Measurements from ENCODE around the gene ZDHHC14. TPM values are rescaled to one million over a fixed set of nuclear protein-coding genes. Genes with fewer than 3 reads are reported as not detected.

ZDHHC14 gene
- total RNA-seq, 1 experiment from 2014 or later, result 3.2 TPM

GRCh38 chr6:157556144-157556645, 175.2 kb downstream of the ZDHHC14 start:
- no peaks in the 10 kb centered on the region for H3K36me3 Mint-ChIP-seq (ENCODE audit: insufficient read depth, unreplicated experiment)
- TF ChIP-seq CTCF (IDR thresholded peaks at IDR 0.05; ENCODE audit: unreplicated experiment), result no peak
- H3K4me1 Mint-ChIP-seq (ENCODE audit: insufficient read depth, unreplicated experiment), result peaks cover 17% of the 10 kb centered on the region
- DNase-seq (ENCODE audit: unreplicated experiment), result no peak
- no peaks in the 10 kb centered on the region for H3K9me3 Mint-ChIP-seq (ENCODE audit: unreplicated experiment)
- no peaks in the 10 kb centered on the region for H3K27me3 Mint-ChIP-seq (ENCODE audit: insufficient read depth, unreplicated experiment)
- ChIA-PET POLR2A (interaction anchor here (0.7 kb wide), 1 partner anchor 11 kb away, joined by 4 read pairs; no protein-coding TSS in a partner anchor), CTCF (no interaction called here)
- H3K4me3 Mint-ChIP-seq (ENCODE audit: unreplicated experiment), result no peak overlapping the region
- no peak overlapping the region for H3K27ac Mint-ChIP-seq (ENCODE audit: low read depth, unreplicated experiment)
- intact Hi-C loops (cut with micrococcal nuclease), result no loop called here
- no TSS peak for BruUV-seq (replicated peaks)

GRCh38 chr6:157556671-157557430, 175.9 kb downstream of the ZDHHC14 start:
- Mint-ChIP-seq H3K36me3 (ENCODE audit: insufficient read depth, unreplicated experiment) (no peaks in the 10 kb centered on the region), H3K27ac (ENCODE audit: low read depth, unreplicated experiment) (no peak overlapping the region), H3K9me3 (ENCODE audit: unreplicated experiment) (no peaks in the 10 kb centered on the region), H3K27me3 (ENCODE audit: insufficient read depth, unreplicated experiment) (no peaks in the 10 kb centered on the region), H3K4me3 (ENCODE audit: unreplicated experiment) (no peak overlapping the region), H3K4me1 (ENCODE audit: insufficient read depth, unreplicated experiment) (peaks cover 11% of the 10 kb centered on the region)
- TF ChIP-seq CTCF (IDR thresholded peaks at IDR 0.05; ENCODE audit: unreplicated experiment), result no peak
- DNase-seq (ENCODE audit: unreplicated experiment), result no peak
- POLR2A ChIA-PET, result interaction anchor here (0.7 kb wide), 1 partner anchor 11 kb away, joined by 4 read pairs; no protein-coding TSS in a partner anchor
- intact Hi-C loops (cut with micrococcal nuclease), result no loop called here
- no TSS peak for BruUV-seq (replicated peaks)
- CTCF ChIA-PET, result no interaction called here

GRCh38 chr6:157557559-157557958, 176.6 kb downstream of the ZDHHC14 start:
- no peak for TF ChIP-seq CTCF (IDR thresholded peaks at IDR 0.05; ENCODE audit: unreplicated experiment)
- Mint-ChIP-seq H3K27me3 (ENCODE audit: insufficient read depth, unreplicated experiment) (no peaks in the 10 kb centered on the region), H3K9me3 (ENCODE audit: unreplicated experiment) (no peaks in the 10 kb centered on the region), H3K4me3 (ENCODE audit: unreplicated experiment) (no peak overlapping the region), H3K4me1 (ENCODE audit: insufficient read depth, unreplicated experiment) (peaks cover 4% of the 10 kb centered on the region), H3K36me3 (ENCODE audit: insufficient read depth, unreplicated experiment) (no peaks in the 10 kb centered on the region), H3K27ac (ENCODE audit: low read depth, unreplicated experiment) (no peak overlapping the region)
- POLR2A ChIA-PET, result no interaction called here
- no peak for DNase-seq (ENCODE audit: unreplicated experiment)
- intact Hi-C loops (cut with micrococcal nuclease), result no loop called here
- CTCF ChIA-PET, result no interaction called here
- no TSS peak for BruUV-seq (replicated peaks)

- Mint-ChIP-seq H3K4me1 (ENCODE audit: insufficient read depth, unreplicated experiment) (no peaks in the 10 kb centered on the region), H3K27ac (ENCODE audit: low read depth, unreplicated experiment) (no peak overlapping the region), H3K36me3 (ENCODE audit: insufficient read depth, unreplicated experiment) (no peaks in the 10 kb centered on the region), H3K27me3 (ENCODE audit: insufficient read depth, unreplicated experiment) (no peaks in the 10 kb centered on the region), H3K4me3 (ENCODE audit: unreplicated experiment) (no peak overlapping the region), H3K9me3 (ENCODE audit: unreplicated experiment) (no peaks in the 10 kb centered on the region)
- intact Hi-C loops (cut with micrococcal nuclease), result no loop called here
- peak; percentile 3 for DNase-seq (ENCODE audit: unreplicated experiment)
- BruUV-seq (replicated peaks), result no TSS peak
- ChIA-PET POLR2A (no interaction called here), CTCF (no interaction called here)
- TF ChIP-seq CTCF (IDR thresholded peaks at IDR 0.05; ENCODE audit: unreplicated experiment), result no peak
These were observed 177.1 kb downstream of the ZDHHC14 start for GRCh38 chr6:157558049-157558448.

Measured in MCF 10A (cell line).